GM21381 (cell line): ENCODE measurements around the gene ALPG.
"Not testable (repeated sequence)": the region's sequence is repeated elsewhere in the genome, so short reads cannot be mapped to it uniquely, and the experiment has no call there.

Experiments used
- ATAC-seq: cut with Tn5 transposase; IDR thresholded peaks from one replicate; pipeline ENCODE4 v1.9.1; 2021; ENCODE audit warnings: mild to moderate bottlenecking, moderate library complexity; ENCODE audit not compliant: unreplicated experiment

ALPG gene

GRCh38 chr2:232376713-232377112 is 29.9 kb upstream of the ALPG start:
- ATAC-seq: no peak

GRCh38 chr2:232377319-232377718 is 29.3 kb upstream of the ALPG start:
- ATAC-seq: no peak

GRCh38 chr2:232377841-232378734 is 28.6 kb upstream of the ALPG start:
- no peak for ATAC-seq

GRCh38 chr2:232378735-232379151 is 27.9 kb upstream of the ALPG start, which contains the start of gene ALPP:
Gene ALPP, plus strand, starts transcription at chr2:232378751. Its CDS starts 52 bp downstream, at chr2:232378803.
- not testable (repeated sequence) for ATAC-seq

GRCh38 chr2:232379610-232380590 is 26.7 kb upstream of the ALPG start:
- not testable (repeated sequence) for ATAC-seq

- ATAC-seq: not testable (repeated sequence)
Observed at GRCh38 chr2:232381204-232382031, 25.2 kb upstream of the ALPG start.

GRCh38 chr2:232382331-232383225 is 24.1 kb upstream of the ALPG start:
- no peak for ATAC-seq

GRCh38 chr2:232384466-232384865 is 22.2 kb upstream of the ALPG start:
- no peak for ATAC-seq

- ATAC-seq: not testable (repeated sequence)
Observed at GRCh38 chr2:232385058-232385457, 21.6 kb upstream of the ALPG start.

GRCh38 chr2:232385660-232386489 is 20.8 kb upstream of the ALPG start:
- ATAC-seq: no peak

- ATAC-seq: no peak
Observed at GRCh38 chr2:232386490-232386739, 20.2 kb upstream of the ALPG start.

GRCh38 chr2:232386740-232387450 is 19.7 kb upstream of the ALPG start:
- ATAC-seq: no peak

GRCh38 chr2:232387451-232388171 is 19.0 kb upstream of the ALPG start:
- no peak for ATAC-seq

GRCh38 chr2:232388324-232388891 is 18.2 kb upstream of the ALPG start:
- ATAC-seq: no peak

GRCh38 chr2:232389327-232389726 is 17.3 kb upstream of the ALPG start:
- ATAC-seq: no peak

- ATAC-seq: no peak
Observed at GRCh38 chr2:232390661-232391060, 16.0 kb upstream of the ALPG start.

GRCh38 chr2:232393556-232393955 is 13.1 kb upstream of the ALPG start:
- ATAC-seq: no peak
